ENCODE data around the gene PROK1. TPM values are rescaled to one million over a fixed set of nuclear protein-coding genes. Genes with fewer than 3 reads are reported as not detected.
"Not testable (repeated sequence)": the region's sequence is repeated elsewhere in the genome, so short reads cannot be mapped to it uniquely, and the experiment has no call there.

PROK1 gene
- total and polyA plus RNA-seq, 3 experiments from 2014 or later = not detected

- CTCF ChIA-PET = interaction anchor here (1.8 kb wide), 1 partner anchor 15 kb away, joined by 4 read pairs; no protein-coding TSS in a partner anchor
Measured at GRCh38 chr1:110436635-110437034, 14.3 kb upstream of the PROK1 start.

DNA sequence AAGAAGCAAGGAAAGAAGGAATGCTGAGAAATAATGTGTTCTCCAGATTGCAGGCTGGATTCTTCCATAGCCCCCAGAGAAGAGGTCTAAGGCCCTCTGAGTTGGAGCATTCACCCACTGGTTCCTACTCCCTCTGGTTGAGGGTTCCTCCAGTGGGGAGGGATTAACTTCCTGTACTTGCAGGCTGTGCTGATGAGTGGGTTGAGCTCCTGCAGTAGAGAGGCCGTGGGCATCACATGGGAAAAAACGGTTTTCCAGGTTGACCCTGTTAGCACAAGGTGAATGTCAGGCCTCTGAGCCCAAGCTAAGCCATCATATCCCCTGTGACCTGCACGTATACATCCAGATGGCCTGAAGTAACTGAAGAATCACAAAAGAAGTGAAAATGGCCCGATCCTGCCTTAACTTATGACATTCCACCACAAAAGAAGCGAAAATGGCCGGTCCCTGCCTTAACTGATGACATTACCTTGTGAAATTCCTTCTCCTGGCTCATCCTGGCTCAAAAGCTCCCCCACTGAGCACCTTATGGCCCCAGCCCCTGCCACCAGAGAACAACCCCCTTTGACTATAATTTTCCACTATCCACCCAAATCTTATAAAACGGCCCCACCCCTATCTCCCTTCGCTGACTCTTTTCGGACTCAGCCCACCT is 13.2 kb upstream of the PROK1 start:
- Mint-ChIP-seq H3K27ac (peak overlapping the region in 1 of 8 donors; percentile 6), H3K27me3 (peaks cover 13 to 45% of the 10 kb centered on the region in 2 donors)
- H3K27ac ChIP-seq (ENCODE audit: low read depth, low read length); H3K4me3 ChIP-seq (ENCODE audit: low read length); H3K4me3 Mint-ChIP-seq; H3K27me3 ChIP-seq (ENCODE audit: insufficient read depth, low read length, poor library complexity, severe bottlenecking); H3K9me3 Mint-ChIP-seq; H3K4me1 ChIP-seq (ENCODE audit: insufficient read depth, low read length); POLR2A ChIA-PET; H3K36me3 Mint-ChIP-seq; DNase-seq; H3K9me3 ChIP-seq (ENCODE audit: low read length); H3K4me1 Mint-ChIP-seq; H3K36me3 ChIP-seq (ENCODE audit: insufficient read depth, low read length): not testable (repeated sequence)
- CTCF ChIA-PET = interaction anchor here (1.2 to 1.8 kb wide), 2 partner anchors 16 to 17 kb away, joined by 3 to 4 read pairs; no protein-coding TSS in a partner anchor

More at GRCh38 chr1:110436635-110437034, 14.3 kb upstream of the PROK1 start:
- Histone ChIP-seq H3K4me1 (ENCODE audit: insufficient read depth, low read length) (peaks cover 4% of the 10 kb centered on the region), H3K36me3 (ENCODE audit: insufficient read depth, low read length) (no peaks in the 10 kb centered on the region), H3K27ac (ENCODE audit: low read depth, low read length) (no peak overlapping the region), H3K4me3 (ENCODE audit: low read length) (no peak overlapping the region), H3K9me3 (ENCODE audit: low read length) (no peaks in the 10 kb centered on the region), H3K27me3 (ENCODE audit: insufficient read depth, low read length, poor library complexity, severe bottlenecking) (no peaks in the 10 kb centered on the region)
- peaks cover 14 to 53% of the 10 kb centered on the region in 2 donors for H3K27me3 Mint-ChIP-seq
- no peaks in the 10 kb centered on the region for H3K36me3 Mint-ChIP-seq
- DNase-seq = no peak
- H3K27ac Mint-ChIP-seq = peak overlapping the region in 1 of 8 donors; percentile 60
- POLR2A ChIA-PET = no interaction called here
- no peaks in the 10 kb centered on the region for H3K4me1 Mint-ChIP-seq
- no peak overlapping the region for H3K4me3 Mint-ChIP-seq
- no peaks in the 10 kb centered on the region for H3K9me3 Mint-ChIP-seq

GRCh38 chr1:110438893-110439292 is 12.1 kb upstream of the PROK1 start:
- CTCF ChIA-PET = interaction anchor here (1.2 kb wide), 1 partner anchor 16 kb away, joined by 3 read pairs; no protein-coding TSS in a partner anchor
- Histone ChIP-seq H3K27me3 (ENCODE audit: insufficient read depth, low read length, poor library complexity, severe bottlenecking) (no peaks in the 10 kb centered on the region), H3K9me3 (ENCODE audit: low read length) (no peaks in the 10 kb centered on the region), H3K36me3 (ENCODE audit: insufficient read depth, low read length) (no peaks in the 10 kb centered on the region), H3K27ac (ENCODE audit: low read depth, low read length) (no peak overlapping the region), H3K4me3 (ENCODE audit: low read length) (no peak overlapping the region), H3K4me1 (ENCODE audit: insufficient read depth, low read length) (no peaks in the 10 kb centered on the region)
- no peaks in the 10 kb centered on the region for H3K36me3 Mint-ChIP-seq
- H3K9me3 Mint-ChIP-seq = no peaks in the 10 kb centered on the region
- peak overlapping the region in 1 of 8 donors; percentile 15 for H3K27ac Mint-ChIP-seq
- H3K4me1 Mint-ChIP-seq = no peaks in the 10 kb centered on the region
- peaks cover 19 to 38% of the 10 kb centered on the region in 2 donors for H3K27me3 Mint-ChIP-seq
- H3K4me3 Mint-ChIP-seq = no peak overlapping the region
- POLR2A ChIA-PET = no interaction called here
- DNase-seq = no peak

DNA sequence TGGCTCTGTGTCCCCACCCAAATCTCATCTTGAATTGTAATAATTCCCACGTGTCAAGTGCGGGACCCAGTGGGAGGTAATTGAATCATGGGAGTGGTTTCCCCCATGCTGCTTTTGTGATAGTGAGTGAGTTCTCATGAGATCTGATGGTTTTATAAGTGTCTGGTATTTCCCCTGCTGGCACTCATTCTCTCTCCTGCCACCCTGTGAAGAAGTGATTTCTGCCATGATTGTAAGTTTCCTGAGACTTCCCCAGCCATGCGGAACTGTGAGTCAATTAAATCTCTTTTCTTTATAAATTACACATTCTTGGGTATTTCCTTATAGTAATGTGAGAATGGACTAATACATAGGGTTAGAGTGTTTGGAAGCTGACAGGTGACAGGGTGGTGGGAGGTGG is 11.1 kb upstream of the PROK1 start:
- H3K9me3 ChIP-seq (ENCODE audit: low read length); DNase-seq; H3K9me3 Mint-ChIP-seq; H3K27ac Mint-ChIP-seq; H3K27ac ChIP-seq (ENCODE audit: low read depth, low read length); H3K4me3 Mint-ChIP-seq; H3K4me1 ChIP-seq (ENCODE audit: insufficient read depth, low read length); POLR2A ChIA-PET; H3K36me3 Mint-ChIP-seq; H3K27me3 ChIP-seq (ENCODE audit: insufficient read depth, low read length, poor library complexity, severe bottlenecking); H3K4me1 Mint-ChIP-seq; H3K36me3 ChIP-seq (ENCODE audit: insufficient read depth, low read length); H3K4me3 ChIP-seq (ENCODE audit: low read length): not testable (repeated sequence)
- peaks cover 20 to 32% of the 10 kb centered on the region in 2 donors for H3K27me3 Mint-ChIP-seq
- CTCF ChIA-PET = interaction anchor here (2.1 kb wide), 1 partner anchor 237 kb away, joined by 7 read pairs; no protein-coding TSS in a partner anchor

DNA sequence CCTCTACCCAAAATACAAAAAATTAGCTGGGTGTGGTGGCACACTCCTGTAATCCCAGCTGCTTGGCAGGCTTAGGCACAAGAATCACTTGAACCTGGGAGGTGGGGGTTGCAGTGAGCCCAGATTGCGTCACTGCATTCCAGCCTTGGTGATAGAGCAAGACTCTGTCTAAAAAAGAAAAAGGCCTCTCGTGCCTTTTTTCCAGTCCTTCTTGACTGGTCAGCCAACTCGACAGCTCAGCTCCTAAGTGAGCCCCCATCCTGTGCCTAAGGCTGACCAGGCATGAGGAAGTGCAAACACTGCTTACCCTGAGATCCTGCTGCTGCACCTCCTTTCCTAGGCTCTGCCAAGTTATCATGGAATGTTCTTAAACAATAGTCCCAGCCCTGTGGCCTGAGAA is 10.1 kb upstream of the PROK1 start:
- no peak overlapping the region for H3K4me3 Mint-ChIP-seq
- DNase-seq = no peak
- no peaks in the 10 kb centered on the region for H3K36me3 ChIP-seq (ENCODE audit: insufficient read depth, low read length)
- H3K27ac ChIP-seq (ENCODE audit: low read depth, low read length) = no peak overlapping the region
- H3K4me3 ChIP-seq (ENCODE audit: low read length) = no peak overlapping the region
- H3K27ac Mint-ChIP-seq = no peak overlapping the region
- ChIA-PET POLR2A (no interaction called here), CTCF (interaction anchor here (1.2 to 2.1 kb wide), 3 partner anchors 19 to 238 kb away, joined by 3 to 7 read pairs (median 5); no protein-coding TSS in a partner anchor)
- no peaks in the 10 kb centered on the region for H3K9me3 Mint-ChIP-seq
- H3K27me3 Mint-ChIP-seq = peaks cover 16 to 26% of the 10 kb centered on the region in 2 donors
- H3K9me3 ChIP-seq (ENCODE audit: low read length) = no peaks in the 10 kb centered on the region
- H3K4me1 ChIP-seq (ENCODE audit: insufficient read depth, low read length) = no peaks in the 10 kb centered on the region
- no peaks in the 10 kb centered on the region for H3K36me3 Mint-ChIP-seq
- no peaks in the 10 kb centered on the region for H3K4me1 Mint-ChIP-seq
- H3K27me3 ChIP-seq (ENCODE audit: insufficient read depth, low read length, poor library complexity, severe bottlenecking) = no peaks in the 10 kb centered on the region

- H3K9me3 Mint-ChIP-seq = no peaks in the 10 kb centered on the region
- CTCF ChIA-PET = interaction anchor here (0.7 to 1.5 kb wide), 2 partner anchors 18 to 236 kb away, joined by 3 to 5 read pairs; no protein-coding TSS in a partner anchor
- POLR2A ChIA-PET = no interaction called here
Measured at GRCh38 chr1:110441888-110442287, 9.1 kb upstream of the PROK1 start.

DNA sequence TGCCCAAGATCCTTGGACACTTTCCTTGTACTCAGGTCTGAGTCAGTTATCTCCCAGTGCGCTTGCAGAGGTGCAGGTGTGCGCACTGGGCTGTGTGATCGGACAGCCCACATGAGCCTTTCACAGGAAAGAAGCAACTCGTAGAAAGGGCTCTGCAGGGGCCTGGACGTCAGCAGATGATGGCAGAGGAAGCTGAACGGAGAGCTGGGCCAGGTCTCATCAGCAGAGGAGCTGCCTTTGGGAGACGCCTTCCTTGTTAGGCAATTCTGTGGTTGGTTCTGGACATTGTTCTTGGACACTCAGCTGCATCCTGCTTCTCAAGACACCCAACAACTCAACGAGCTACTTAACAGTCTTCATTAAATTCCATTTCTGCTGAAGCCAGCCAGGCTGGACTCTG is 7.5 kb upstream of the PROK1 start:
- Histone ChIP-seq H3K27me3 (ENCODE audit: insufficient read depth, low read length, poor library complexity, severe bottlenecking) (no peaks in the 10 kb centered on the region), H3K36me3 (ENCODE audit: insufficient read depth, low read length) (no peaks in the 10 kb centered on the region), H3K4me3 (ENCODE audit: low read length) (no peak overlapping the region), H3K27ac (ENCODE audit: low read depth, low read length) (no peak overlapping the region), H3K9me3 (ENCODE audit: low read length) (no peaks in the 10 kb centered on the region), H3K4me1 (ENCODE audit: insufficient read depth, low read length) (no peaks in the 10 kb centered on the region)
- Mint-ChIP-seq H3K4me3 (no peak overlapping the region), H3K27me3 (peaks cover 14 to 21% of the 10 kb centered on the region in 2 donors), H3K9me3 (no peaks in the 10 kb centered on the region), H3K36me3 (no peaks in the 10 kb centered on the region), H3K27ac (no peak overlapping the region), H3K4me1 (no peaks in the 10 kb centered on the region)
- CTCF ChIA-PET = interaction anchor here (2.0 kb wide), 1 partner anchor 17 kb away, joined by 7 read pairs; no protein-coding TSS in a partner anchor
- no peak for DNase-seq
- POLR2A ChIA-PET = no interaction called here

More at GRCh38 chr1:110441888-110442287, 9.1 kb upstream of the PROK1 start:
- Histone ChIP-seq H3K36me3 (ENCODE audit: insufficient read depth, low read length) (no peaks in the 10 kb centered on the region), H3K4me1 (ENCODE audit: insufficient read depth, low read length) (no peaks in the 10 kb centered on the region), H3K27ac (ENCODE audit: low read depth, low read length) (no peak overlapping the region), H3K4me3 (ENCODE audit: low read length) (no peak overlapping the region), H3K27me3 (ENCODE audit: insufficient read depth, low read length, poor library complexity, severe bottlenecking) (no peaks in the 10 kb centered on the region), H3K9me3 (ENCODE audit: low read length) (no peaks in the 10 kb centered on the region)
- no peak overlapping the region for H3K4me3 Mint-ChIP-seq
- DNase-seq = no peak
- H3K4me1 Mint-ChIP-seq = no peaks in the 10 kb centered on the region
- no peak overlapping the region for H3K27ac Mint-ChIP-seq
- no peaks in the 10 kb centered on the region for H3K36me3 Mint-ChIP-seq
- peaks cover 14 to 26% of the 10 kb centered on the region in 2 donors for H3K27me3 Mint-ChIP-seq

DNA sequence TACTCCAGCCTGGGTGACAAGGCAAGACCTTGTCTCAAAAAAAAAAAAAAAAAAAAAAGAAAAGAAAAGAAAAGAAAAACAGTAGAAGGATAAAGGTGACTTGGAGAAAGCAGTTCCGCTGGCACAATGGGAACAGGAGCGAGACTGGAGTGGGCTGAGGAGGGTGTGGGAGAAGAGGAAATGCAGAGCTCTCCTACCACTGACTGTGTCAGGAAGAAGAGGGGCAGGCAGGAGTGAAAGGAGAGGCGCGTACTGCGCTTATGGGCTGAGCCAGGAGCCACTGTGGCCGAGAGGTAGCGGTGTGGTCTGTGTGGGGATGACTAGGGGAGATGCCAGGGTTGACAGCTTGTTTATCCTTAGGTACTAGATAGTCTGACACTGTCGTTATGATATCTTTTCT is 6.4 kb upstream of the PROK1 start:
- Mint-ChIP-seq H3K36me3 (no peaks in the 10 kb centered on the region), H3K4me3 (no peak overlapping the region), H3K4me1 (no peaks in the 10 kb centered on the region), H3K27ac (no peak overlapping the region), H3K27me3 (peaks cover 17 to 18% of the 10 kb centered on the region in 2 donors), H3K9me3 (no peaks in the 10 kb centered on the region)
- no peak overlapping the region for H3K4me3 ChIP-seq (ENCODE audit: low read length)
- H3K4me1 ChIP-seq (ENCODE audit: insufficient read depth, low read length) = no peaks in the 10 kb centered on the region
- no peak for DNase-seq
- no peak overlapping the region for H3K27ac ChIP-seq (ENCODE audit: low read depth, low read length)
- POLR2A ChIA-PET = no interaction called here
- CTCF ChIA-PET = interaction anchor here (2.0 kb wide), 1 partner anchor 16 kb away, joined by 7 read pairs; no protein-coding TSS in a partner anchor
- no peaks in the 10 kb centered on the region for H3K36me3 ChIP-seq (ENCODE audit: insufficient read depth, low read length)
- no peaks in the 10 kb centered on the region for H3K27me3 ChIP-seq (ENCODE audit: insufficient read depth, low read length, poor library complexity, severe bottlenecking)
- no peaks in the 10 kb centered on the region for H3K9me3 ChIP-seq (ENCODE audit: low read length)

Data from CD8-positive, alpha-beta memory T cell (primary cell).